ENCODE measurements around the gene OR6B1.
"Not testable (repeated sequence)": the region's sequence is repeated elsewhere in the genome, so short reads cannot be mapped to it uniquely, and the experiment has no call there.

OR6B1 gene

GRCh38 chr7:144006692-144007042, 6.5 kb downstream of the OR6B1 start:
- DNase-seq = no peak

DNA sequence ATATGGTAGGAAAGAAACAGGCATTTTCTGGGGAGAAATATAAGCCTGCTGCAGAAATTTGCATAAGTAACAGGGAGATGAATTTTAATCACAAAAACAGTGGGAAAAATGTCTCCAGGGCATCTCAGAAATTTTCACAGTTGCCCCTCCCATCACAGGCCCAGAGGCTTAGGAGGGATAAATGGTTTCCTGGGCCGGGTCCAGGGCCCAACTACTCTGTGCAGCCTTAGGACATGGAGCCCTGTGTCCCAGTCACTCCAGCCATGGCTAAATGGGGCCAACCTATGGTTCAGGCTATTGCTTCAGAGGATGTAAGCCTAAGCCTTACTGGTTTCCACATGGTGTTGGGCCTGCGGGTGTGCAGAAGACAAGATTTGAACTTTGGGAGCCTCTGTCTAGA, 9.2 kb downstream of the OR6B1 start:
- no peak for DNase-seq

DNA sequence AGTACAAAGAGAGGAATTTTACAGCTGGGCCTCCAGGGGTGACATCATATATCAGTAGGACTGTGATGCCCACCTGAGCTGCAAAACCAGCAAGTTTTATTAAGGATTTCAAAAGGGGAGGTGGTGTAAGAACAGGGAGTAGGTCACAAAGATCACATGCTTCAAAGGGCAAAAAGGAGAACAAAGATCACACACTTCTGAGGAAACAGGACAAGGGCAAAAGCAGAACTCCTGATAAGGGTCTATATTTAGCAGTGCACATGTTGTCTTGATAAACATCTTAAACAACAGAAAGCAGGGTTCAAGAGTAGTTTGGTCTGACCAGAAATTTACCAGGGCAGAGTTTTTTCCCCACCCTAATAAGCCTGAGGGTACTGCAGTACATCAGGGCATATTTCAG, 9.9 kb downstream of the OR6B1 start:
- DNase-seq = not testable (repeated sequence)

GRCh38 chr7:144010821-144011220, 10.7 kb downstream of the OR6B1 start:
- DNase-seq = not testable (repeated sequence)

- no peak for DNase-seq
Measured at GRCh38 chr7:144011458-144012230, 11.5 kb downstream of the OR6B1 start.

GRCh38 chr7:144018065-144018464, 17.9 kb downstream of the OR6B1 start:
- DNase-seq = no peak

- no peak for DNase-seq
Measured at GRCh38 chr7:144019457-144019856, 19.3 kb downstream of the OR6B1 start.

DNA sequence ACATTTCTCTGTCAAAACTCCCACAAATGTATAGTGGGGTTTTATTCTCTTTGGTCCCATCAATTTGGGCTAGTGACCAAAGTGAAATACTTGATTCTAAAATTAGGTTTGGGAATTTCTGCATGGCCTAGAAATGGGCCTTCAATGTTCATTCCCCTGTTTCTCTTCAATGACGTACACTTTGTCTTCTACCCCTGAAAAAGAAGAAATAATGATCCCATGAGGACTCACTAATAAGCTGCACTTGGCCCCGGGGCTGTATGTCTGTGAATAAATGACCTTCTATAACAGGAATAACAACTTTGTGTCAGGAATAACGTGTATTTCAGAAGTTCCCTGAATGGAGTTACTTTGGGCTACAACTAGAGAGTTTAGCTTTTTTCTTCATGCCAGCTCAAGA, 20.2 kb downstream of the OR6B1 start:
- no peak for DNase-seq

- no peak for DNase-seq
Measured at GRCh38 chr7:144022169-144022568, 22.0 kb downstream of the OR6B1 start.

DNA sequence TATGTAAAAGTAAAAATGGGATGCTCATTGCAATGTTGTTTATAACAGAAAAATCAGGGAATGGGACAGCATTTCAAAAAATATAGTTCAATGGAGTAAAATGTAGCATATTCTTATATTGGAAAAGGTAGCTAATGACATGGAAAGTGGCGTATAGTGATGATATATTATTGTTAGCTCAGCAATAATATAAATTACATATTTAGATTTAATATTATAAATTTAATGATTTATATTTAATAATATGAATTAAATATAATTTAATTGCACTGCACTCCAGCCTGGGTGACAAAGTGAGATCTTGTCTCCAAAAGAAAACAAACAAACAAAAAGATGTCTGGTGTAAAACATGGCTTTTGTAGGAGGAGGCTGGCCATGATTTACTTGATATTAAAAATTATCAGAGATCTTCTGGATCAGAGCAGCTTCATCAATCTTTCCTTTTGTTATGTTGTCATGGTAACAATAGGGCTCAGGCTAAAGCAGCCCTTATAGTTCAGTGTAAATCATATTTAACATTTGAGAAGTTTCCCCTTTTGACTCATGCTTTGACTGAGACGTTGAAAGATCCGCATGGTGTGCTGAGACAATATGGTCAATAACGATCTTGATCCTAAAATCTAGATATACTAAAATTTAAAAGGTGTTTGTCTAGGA, 23.2 kb downstream of the OR6B1 start:
- DNase-seq = no peak

DNA sequence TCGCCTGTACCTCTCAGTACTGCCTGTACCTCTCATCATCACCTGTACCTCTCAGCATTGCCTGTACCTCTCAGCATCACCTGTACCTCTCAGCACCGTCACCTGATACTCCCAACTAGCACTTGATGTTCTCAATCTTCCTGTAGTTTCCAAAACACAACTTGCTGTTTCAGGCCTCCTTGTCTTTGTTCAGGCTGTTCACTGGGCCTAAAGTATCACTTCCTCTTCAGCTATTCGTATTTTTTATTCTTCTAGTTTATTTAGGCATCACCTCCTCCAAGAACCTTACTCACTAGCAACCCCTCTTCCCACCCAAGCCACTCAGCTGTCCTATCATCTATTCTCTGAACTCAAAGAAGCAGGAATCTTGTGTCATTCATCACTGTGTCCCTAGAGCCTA, 24.1 kb downstream of the OR6B1 start:
- no peak for DNase-seq

GRCh38 chr7:144026203-144026883, 26.2 kb downstream of the OR6B1 start:
- no peak for DNase-seq

GRCh38 chr7:144027070-144027469, 26.9 kb downstream of the OR6B1 start:
- peak; percentile 2 for DNase-seq

- DNase-seq = no peak
Measured at GRCh38 chr7:144027974-144028373, 27.9 kb downstream of the OR6B1 start.

DNA sequence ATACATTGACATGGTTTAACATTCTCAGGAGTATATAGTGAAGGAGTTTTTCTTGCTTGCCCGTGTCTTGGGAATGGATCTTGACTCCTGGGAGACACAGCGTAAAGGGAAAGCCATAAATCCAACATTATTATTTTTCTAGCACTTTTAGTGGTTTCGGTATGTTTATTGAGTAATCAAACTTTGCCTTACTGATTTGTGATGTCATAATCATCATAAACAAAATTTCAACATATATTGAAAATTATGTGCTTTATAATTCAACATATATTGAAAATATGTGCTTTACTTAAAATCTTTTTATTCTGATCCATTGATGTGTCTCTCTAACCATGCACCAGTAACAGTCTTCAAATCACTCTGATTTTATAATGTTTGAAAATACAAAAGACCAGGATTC, 28.4 kb downstream of the OR6B1 start:
- DNase-seq = no peak

GRCh38 chr7:144032516-144032915, 32.4 kb downstream of the OR6B1 start:
- no peak for DNase-seq

DNA sequence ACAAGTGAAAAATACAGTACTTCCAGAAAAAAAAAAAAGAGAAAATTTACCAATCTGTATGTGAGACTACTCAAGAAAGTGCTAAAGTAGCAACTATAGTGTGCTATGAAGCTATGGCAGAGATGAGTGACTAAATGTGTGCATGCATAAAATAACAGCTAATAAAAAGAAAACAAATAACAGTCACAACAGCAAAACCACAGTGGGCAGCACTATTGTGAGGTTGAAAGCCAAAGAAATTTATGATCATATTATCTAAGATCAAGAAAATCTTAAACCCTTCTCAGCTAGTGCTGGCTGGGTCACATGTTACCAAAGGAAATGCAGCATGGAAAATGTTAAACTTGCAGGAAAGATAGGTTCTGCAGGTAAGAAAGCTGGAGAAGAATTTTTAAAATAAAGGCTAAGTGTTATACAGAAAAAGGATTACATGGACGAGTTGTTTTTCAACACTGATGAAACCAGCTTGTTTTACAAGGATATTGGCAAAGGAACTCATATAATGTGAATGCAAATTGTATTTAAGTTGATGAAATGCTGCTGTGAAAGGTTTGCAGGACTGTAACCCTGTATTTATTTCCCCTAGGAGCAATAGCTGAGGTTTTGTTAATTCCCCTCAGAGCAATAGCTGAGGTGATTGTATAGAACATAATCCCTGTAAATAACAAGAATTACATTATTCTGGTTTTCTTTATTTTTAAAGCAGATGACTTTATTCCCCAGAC, 33.0 kb downstream of the OR6B1 start:
- DNase-seq = no peak

DNA sequence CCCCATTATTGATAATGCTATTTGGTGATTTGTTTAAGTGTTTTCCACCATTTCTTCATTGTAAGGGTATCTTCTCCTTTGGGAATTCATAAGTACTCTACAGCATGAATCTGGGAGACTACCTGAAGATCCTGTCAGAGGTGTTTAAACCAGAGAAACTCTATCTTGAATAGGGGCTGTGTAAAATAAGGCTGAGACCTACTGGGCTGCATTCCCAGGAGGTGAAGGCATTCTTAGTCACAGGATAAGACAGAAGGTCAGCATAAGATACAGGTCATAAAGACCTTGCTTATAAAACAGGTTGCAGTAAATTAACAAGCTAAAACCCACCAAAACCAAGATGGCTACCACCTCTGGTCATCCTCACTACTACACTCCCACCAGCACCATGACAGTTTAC, 35.3 kb downstream of the OR6B1 start:
- DNase-seq = no peak

- no peak for DNase-seq
Measured at GRCh38 chr7:144036302-144036885, 36.3 kb downstream of the OR6B1 start.

DNA sequence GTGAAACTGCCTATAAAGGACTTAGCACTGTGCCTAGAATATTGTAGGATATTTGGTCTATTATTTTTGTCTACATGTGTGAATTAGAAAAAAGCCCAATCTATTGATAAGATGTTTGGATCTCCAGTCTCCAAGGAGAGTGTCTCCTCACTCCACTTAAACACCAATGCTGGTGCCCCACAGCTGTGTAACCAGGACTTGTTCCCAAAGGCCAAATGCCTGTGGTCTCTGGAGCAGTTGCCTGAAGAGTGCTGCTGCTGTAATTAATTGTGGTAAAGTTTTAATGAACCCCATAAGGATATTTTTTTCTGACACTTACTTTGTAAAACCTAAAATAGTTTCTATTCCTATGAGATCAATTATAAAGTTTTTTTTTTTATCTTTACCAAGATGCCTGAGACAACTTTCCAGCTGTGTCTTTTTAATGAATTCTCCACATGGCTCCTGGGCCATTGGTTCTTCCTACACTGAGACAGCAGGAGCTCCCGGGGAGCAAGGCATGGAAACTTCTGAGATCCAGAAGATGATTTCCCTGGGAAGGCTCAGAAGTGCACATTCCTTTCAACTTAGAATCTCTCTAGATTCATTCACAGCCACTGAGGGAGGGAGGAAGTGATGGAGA, 37.4 kb downstream of the OR6B1 start:
- DNase-seq = no peak

GRCh38 chr7:144038887-144039286, 38.8 kb downstream of the OR6B1 start:
- DNase-seq = no peak

- no peak for DNase-seq
Measured at GRCh38 chr7:144048648-144049047, 48.5 kb downstream of the OR6B1 start, which contains the start of gene OR2A5. TSS of gene OR2A5 (plus strand) at chr7:144048948. CDS start at chr7:144050402, 1,454 bp downstream.

GRCh38 chr7:144049491-144049890, 49.4 kb downstream of the OR6B1 start:
- no peak for DNase-seq

Measured in COR-L47 (cell line).